GM18858 (cell line): ENCODE data around the gene PRPF40B.

Experiments used
- ATAC-seq: cut with Tn5 transposase; IDR thresholded peaks from one replicate; pipeline ENCODE4 v1.9.1; 2021; ENCODE audit not compliant: unreplicated experiment

PRPF40B gene

DNA sequence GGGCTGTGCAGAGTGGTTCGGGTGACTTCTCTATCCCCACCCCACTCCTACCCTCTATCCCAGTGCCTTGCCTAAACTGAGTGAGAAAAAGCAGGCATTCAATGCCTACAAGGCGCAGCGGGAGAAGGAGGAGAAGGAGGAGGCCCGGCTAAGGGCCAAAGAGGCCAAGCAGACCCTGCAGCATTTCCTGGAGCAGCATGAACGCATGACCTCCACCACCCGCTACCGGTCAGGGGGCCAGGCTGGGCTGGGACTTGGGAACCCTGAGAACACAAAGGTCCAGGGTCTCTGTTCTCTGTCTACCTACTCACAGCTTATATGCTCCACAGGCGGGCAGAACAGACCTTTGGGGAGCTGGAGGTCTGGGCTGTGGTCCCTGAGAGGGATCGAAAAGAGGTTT, 11.7 kb downstream of the PRPF40B start:
- no peak for ATAC-seq

DNA sequence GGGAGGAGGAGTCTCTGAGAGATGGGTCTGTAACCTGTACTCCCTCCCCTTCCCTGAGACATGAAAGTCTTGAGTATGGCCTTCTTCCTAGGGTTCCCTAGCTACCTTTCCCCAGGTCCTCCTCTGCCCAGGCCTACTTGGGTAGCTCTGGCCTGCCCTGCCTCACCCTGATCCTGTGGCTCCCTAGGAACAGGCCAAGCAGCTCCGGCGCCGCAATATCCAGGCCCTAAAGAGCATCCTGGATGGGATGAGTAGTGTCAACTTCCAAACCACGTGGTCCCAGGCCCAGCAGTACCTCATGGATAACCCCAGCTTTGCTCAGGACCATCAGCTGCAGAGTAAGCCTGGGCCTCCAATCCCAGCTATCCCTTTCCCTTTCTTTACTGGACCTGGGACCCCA, 12.3 kb downstream of the PRPF40B start:
- ATAC-seq, result no peak

DNA sequence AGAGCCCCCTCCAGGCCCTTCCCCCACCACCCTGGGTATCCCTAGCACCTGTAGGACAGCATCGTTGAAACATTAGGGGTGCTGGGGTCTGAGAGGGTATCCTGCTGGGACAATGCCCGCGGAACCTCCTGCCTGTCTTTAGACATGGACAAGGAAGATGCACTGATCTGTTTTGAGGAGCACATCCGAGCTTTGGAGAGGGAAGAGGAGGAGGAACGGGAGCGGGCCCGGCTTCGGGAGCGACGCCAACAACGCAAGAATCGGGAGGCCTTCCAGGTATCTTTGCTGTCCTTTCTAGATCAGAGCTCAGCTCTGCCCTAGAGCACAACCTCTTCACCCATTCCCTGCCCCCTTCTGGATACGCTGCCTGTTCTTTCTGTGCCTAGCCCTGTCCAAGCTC, 13.2 kb downstream of the PRPF40B start:
- no peak for ATAC-seq

DNA sequence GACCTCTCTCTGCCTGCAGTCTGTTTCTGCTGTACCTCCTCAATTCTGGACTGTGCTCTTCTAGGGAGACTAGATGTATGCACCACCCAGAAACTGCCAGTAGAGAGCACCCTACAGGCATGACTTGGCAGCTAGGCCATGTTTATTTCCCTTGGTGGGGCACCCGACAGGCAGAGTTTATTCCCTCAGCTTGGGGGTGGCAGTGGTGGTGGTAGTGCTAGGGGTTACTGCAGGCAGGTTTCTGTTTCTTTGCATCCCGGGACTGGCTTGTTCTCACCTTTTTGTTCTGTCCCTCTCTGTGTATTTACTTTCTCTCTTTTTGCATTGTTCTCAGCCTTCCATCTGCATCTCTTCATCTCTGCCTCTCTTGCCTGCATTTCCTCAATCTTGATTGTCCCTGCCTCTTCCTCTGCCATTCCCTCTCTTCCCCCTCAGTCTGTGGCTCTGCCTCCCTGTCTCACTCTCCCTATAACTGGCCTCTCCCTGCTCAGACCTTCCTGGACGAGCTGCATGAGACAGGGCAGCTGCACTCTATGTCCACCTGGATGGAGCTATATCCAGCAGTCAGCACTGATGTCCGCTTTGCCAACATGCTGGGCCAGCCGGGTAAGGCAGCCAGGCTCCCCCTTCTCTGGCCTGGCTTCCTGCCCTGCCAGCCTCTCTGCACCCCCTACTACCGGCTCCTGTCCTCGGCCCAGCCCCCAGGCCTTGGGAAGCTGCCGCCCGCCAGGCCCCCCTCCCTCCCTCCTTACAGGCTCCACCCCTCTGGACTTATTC, 13.8 kb downstream of the PRPF40B start:
- ATAC-seq, result no peak

DNA sequence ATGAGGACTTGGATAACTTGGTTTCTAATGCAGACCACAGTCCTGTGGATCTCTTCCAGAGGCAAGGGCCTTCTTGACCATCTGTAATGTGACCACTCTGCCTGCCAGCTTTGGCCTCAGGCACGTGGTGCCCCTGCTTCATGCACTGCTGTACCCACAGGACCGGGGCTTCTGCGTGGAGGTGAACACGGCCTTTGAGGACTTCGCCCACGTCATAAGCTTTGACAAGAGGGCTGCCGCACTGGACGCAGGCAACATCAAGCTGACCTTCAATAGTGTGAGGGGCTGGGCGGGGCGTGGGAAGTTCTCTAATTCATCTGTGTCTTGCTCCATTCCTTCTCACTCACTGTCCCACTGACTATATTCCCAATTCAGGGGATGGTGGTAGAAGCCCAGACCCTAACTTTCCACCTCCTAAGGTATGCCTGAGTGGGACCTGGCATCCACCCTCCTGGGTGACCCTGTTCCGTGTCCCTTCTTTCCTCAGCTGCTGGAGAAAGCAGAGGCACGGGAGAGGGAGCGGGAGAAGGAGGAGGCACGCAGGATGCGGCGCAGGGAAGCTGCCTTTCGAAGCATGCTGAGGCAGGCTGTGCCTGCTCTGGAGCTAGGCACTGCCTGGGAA, 18.5 kb downstream of the PRPF40B start:
- no peak for ATAC-seq

- ATAC-seq, result no peak
Observed at GRCh38 chr12:49642370-49642802, 19.0 kb downstream of the PRPF40B start.

DNA sequence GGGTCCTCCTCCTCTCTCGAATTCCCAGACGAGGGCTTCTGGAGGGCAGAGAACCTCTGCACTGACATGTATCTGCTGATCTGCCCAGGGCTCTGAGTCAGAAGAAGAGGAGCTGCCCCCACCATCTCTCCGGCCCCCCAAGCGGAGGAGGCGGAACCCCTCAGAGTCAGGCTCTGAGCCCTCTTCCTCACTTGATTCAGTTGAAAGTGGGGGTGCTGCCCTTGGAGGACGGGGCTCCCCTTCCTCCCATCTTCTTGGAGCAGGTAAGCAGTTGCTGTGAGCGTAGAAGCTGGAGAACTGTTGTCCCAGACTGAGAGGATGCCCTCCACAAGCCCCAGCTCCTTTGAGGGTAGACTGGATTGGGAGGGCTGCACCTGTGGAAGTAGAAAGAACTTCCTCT, 19.8 kb downstream of the PRPF40B start:
- ATAC-seq, result no peak

- ATAC-seq, result no peak
Observed at GRCh38 chr12:49643961-49644619, 20.7 kb downstream of the PRPF40B start.

DNA sequence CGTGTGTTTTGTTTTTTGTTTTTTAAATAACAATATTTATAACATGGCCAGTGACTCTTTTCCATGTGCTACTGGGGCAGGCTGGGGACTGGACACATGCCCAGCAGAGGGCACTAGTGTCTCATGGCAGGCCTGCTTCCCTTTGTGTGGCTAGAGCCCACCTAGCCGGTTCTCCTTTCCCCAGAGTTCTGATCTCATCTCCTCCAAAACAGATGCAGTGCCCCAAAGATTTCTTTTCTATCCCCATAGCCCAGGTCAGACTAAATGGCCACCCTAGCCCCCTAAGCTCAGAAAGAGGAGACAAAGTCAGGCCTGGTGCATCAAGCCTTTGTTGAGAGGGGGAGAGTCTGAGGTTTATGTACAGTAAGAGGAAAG, 21.2 kb downstream of the PRPF40B start:
- ATAC-seq, result no peak

DNA sequence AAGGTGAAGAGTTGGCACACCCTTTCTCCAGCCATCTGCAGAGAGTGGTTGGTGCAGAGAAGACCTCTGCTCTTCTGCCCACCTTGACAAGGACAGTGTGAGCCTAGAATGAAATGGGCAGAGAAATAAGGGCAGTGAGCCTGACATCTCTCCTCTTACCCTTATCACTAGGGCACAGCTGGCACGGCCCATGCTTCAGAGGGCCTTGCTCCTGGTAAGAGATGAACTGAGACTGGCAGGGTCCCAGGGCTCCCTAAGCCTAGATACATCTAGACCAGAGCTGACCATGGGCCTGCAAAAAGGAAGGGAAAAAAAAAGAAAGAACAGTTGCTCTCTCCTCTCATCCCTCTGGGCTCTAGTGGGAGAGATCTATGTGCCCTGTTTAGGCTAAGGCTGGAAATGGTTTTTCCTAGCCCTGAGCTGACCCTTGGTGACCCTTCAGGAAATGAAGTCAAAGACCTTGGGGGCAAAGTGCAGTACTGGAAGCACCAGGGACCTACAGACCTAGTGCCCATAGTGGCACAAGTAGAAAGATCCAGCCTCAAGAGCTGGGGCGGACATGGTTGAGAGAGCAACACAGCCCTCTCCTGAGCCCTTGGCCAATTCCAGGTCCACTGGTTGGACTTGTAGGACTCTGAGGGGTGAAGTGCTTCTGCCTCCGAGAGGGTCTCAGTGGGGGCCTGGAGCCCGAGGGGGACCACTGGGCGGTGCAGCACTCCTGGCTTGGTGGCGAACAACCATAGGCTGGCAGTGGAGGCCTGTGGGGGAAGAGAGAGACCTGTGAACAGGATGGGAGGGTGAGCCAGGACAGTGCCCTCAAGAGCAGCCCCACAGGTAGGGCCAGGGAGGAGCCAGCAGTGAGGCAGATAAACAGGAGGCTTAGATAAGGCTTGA, 22.0 kb downstream of the PRPF40B start:
- ATAC-seq, result no peak

DNA sequence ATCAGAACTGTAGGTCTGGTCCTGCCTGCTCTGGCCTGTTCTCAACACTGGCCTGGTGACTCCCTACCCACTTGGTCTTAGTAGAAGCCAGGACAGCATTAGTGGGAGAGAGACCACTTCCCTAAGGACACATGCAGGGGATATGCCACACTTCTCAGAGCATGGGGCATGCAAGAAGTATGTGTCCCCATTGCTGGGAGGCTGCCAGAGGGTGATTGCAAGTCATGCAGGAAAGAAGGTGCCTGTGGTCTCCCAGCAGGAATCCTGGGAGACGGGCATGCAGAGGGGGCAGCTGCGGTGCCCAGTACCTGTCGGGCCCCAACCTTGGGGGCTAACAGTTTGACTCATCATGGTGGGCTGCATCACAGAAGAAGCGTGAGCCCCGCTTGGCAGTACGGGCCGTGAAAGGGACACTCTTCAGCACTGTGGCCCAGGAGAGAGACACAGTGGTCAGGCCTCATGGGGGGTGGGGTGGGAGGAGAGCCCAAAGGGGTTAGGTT, 23.0 kb downstream of the PRPF40B start:
- ATAC-seq, result no peak

DNA sequence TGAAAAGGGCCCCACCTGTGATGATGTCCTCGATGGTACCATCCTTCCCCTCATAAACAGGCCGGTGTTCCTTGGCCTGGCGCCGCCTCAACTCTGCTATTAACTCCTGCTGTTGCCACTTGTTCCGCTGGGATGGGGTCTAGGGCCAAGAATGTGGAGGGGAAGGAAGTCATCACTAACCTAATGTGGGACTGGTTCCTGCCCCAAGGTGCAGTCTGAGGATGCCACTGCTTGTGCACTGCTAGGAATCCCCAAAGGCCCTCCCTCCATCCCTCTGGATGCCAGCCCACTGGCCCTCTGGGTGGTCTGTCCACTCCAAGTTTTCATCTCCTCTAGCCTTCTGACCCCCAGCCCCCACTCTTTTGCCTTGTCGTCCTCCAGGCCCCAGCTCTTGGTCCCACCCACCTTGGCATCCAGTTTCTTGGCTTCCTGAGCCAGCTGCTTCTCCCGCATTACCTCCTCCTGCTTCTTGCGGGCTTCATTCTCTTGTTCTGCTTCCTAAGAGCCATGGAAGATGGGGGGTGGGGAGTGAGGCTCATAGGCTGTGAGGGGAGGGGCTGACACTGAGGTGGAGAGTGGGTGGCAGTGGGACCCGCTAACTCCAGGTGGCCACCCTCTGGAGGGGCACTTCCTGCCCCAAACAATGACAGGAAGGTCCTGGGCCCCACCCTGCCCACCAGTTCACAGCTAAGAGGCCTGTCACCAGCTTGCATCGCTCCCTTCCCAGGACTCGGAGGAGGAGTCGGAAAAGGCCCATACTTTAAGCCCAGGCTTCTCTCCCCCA, 23.7 kb downstream of the PRPF40B start:
- ATAC-seq, result no peak

- ATAC-seq, result no peak
Observed at GRCh38 chr12:49647827-49648711, 24.7 kb downstream of the PRPF40B start.

- no peak for ATAC-seq
Observed at GRCh38 chr12:49648712-49649003, 25.3 kb downstream of the PRPF40B start.

DNA sequence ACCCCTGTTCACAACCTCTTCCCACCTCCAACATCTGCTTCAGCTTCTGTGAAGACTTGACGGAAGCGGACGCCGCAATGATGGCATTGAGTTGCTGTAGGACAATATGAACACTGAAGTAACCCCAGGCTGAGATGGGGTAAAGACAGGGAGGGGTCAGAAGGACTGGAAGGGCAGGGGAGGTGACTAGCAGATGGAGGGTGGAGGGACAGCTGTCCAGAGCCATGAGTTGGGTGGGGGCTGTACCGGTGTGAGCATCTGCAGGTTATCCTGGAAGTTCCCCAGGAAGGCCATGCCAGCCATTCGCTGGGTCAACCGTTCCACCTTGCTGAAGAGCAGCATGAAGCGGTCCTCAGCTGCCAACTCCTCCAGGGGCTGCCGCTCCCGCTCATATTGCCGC, 26.1 kb downstream of the PRPF40B start:
- no peak for ATAC-seq

DNA sequence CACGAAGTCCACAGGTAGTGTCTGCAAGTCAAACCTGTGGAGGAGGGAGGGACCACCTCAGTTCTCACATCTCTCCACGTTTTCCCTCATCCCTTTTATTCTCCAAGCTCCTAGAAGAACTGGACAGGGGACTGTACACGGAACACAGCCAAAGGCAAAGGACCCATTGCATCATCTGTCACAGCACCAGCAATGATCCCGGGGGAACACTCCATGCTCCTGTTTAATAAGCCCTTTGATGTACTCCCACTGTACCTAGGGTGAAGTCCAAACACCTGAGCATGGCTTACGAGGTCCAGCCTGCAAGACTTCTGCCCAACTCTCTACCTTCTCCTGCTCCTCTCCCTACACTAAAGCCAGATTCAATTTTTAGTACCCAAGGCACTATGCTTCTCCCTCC, 26.5 kb downstream of the PRPF40B start:
- no peak for ATAC-seq

GRCh38 chr12:49651855-49652254, 28.5 kb downstream of the PRPF40B start:
- ATAC-seq, result no peak

DNA sequence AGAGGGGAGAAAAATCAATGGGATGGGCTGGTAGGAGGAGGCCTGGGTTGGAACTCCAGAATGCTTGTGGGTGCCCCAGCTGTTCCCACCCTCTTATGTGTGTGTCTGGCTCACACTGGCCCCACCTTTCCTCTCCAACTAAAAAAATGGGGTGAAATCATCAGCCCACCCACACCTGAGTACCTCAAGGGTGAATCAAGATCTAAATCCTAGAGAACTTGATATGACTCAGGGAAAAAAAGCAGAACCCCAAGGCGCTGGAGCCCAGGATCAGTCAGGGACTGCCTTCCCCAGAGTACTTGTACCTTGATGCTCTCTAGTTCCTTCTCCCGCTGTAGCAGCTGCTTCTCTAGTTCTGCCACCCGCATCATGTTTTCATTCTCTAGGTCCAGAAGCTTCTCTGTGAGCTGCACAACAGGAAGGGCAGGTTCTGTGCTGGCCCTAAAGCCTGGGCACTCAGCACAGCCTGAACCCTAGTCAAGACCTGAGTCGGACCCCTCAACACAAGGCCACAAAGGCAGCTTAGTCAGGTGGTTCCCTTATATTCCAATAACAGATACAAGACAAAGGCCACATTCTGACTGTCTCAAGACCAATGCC, 29.7 kb downstream of the PRPF40B start:
- ATAC-seq, result no peak

DNA sequence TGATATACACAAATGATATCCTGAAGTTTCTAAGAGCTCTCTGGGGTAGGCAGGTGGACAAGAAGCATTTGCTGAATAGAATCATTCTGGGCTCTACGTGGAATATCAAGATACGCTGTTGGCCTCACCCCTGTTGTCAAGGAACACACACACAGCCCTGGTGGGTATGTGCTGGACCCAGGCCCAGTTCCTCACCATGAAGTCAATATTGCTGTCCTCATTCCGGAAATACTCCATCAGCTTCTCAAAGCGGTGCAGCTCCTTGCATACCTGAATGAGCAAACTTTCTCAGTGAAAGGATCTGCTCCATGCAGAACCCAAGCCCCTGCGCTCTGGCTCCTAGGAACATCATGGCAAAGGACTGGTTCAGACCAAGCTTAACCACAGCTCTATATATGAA, 31.4 kb downstream of the PRPF40B start:
- no peak for ATAC-seq
